K562 (cell line): ENCODE measurements around the gene KAZN. TPM values are rescaled to one million over a fixed set of nuclear protein-coding genes. Genes with fewer than 3 reads are reported as not detected.

Experiments used
- ATAC-seq: fragments of 200-7000 bp; cut with Tn5 transposase; 3 replicates; pipeline ENCODE4 v1.9.1; 2020; ENCODE audit warnings: moderate library complexity
- BruUV-seq: library from RNA; stranded (reverse); fragments of 400-500 nt; replicated peaks from 2 replicates; lab custom pipeline; 2021; lab: Mats Ljungman, UMichigan
- CTCF ChIA-PET: fragments of 300-600 bp; formaldehyde crosslinking; extraction: SDS; loops from one replicate; lab custom pipeline; 2021; ENCODE audit warnings: low intra/inter-chr PET ratio; lab: Yijun Ruan, JAX
- POLR2A ChIA-PET: fragments of 300-600, 350-650 bp; sonication (Branson Sonifier 250); formaldehyde crosslinking; extraction: SDS; loops from one replicate; lab custom pipeline; 2021; ENCODE audit warnings: antibody characterized with exemption, inconsistent platforms; lab: Yijun Ruan, JAX
- DNase-seq, 4 experiments: peaks; one replicate each; pipeline versions ENCODE4 v3.0.0 to v3.0.0-alpha.2; 2011 to 2018; ENCODE audit warnings: low spot score in 3 of 4, mixed read lengths in 3 of 4; ENCODE audit errors: extremely low read depth in 1 of 4
- FAIRE-seq: peaks from 2 replicates; lab custom pipeline; 2011; peaks lifted over from hg19 to GRCh38; lab: Jason Lieb, UNC
- H2AFZ ChIP-seq: 2 replicates; pipeline ENCODE4 v1.6.0; 2011; ENCODE audit warnings: low read depth, low read length, control low read depth, inconsistent platforms
- H3K27ac ChIP-seq: fragments of 200-600 bp; 3 replicates; pipeline ENCODE4 v1.8.0; 2011; ENCODE audit warnings: low read depth, mild to moderate bottlenecking, control low read depth, inconsistent platforms, low read length, moderate library complexity, mixed read lengths; ENCODE audit errors: extremely low read depth
- H3K27me3 ChIP-seq, 2 experiments: fragments of 300-600 bp in 1 of 2; 2 replicates in 1 of 2; 3 replicates in 1 of 2; pipeline versions ENCODE4 v1.6.0 to v1.8.0; 2011; ENCODE audit warnings: inconsistent platforms in 2 of 2, low read length in 2 of 2, mild to moderate bottlenecking in 1 of 2, mixed read lengths in 1 of 2, moderate library complexity in 1 of 2; ENCODE audit not compliant: control insufficient read depth in 2 of 2, insufficient read depth in 2 of 2
- H3K36me3 ChIP-seq: fragments of 300-600 bp; 3 replicates; pipeline ENCODE4 v1.8.0; 2011; ENCODE audit warnings: mild to moderate bottlenecking, low read length, inconsistent platforms; ENCODE audit not compliant: control insufficient read depth, insufficient read depth
- H3K4me1 ChIP-seq, 2 experiments: fragments of 200-600 bp in 1 of 2; replicated peaks in 1 of 2; 2 replicates in 1 of 2; 3 replicates in 1 of 2; pipeline versions ENCODE4 v1.5.1 to v1.8.0; 2011; ENCODE audit warnings: inconsistent platforms in 2 of 2, low read length in 2 of 2, mild to moderate bottlenecking in 1 of 2, mixed read lengths in 1 of 2, moderate library complexity in 1 of 2; ENCODE audit not compliant: control insufficient read depth in 2 of 2, insufficient read depth in 2 of 2
- H3K4me2 ChIP-seq: 2 replicates; pipeline ENCODE4 v1.6.1; 2011; ENCODE audit warnings: low read length, control low read depth, inconsistent platforms, mixed read lengths; ENCODE audit not compliant: insufficient read depth
- H3K4me3 ChIP-seq: fragments of 200-600 bp; sonication (generic), shearing (Covaris generic); 2 replicates; pipeline ENCODE4 v1.5.1; 2016; ENCODE audit warnings: control low read depth, inconsistent platforms
- H3K79me2 ChIP-seq: fragments of 200-600 bp; 3 replicates; pipeline ENCODE4 v1.8.0; 2011; ENCODE audit warnings: low read length, inconsistent platforms; ENCODE audit not compliant: control insufficient read depth, insufficient read depth
- H3K9ac ChIP-seq, 2 experiments: 2 replicates each; pipeline versions ENCODE4 v1.6.0 to v1.6.1; 2011; ENCODE audit warnings: low read depth in 2 of 2, low read length in 2 of 2, control low read depth in 1 of 2, inconsistent platforms in 1 of 2, mild to moderate bottlenecking in 1 of 2, mixed read lengths in 1 of 2; ENCODE audit not compliant: insufficient read depth in 1 of 2
- H3K9me1 ChIP-seq: one replicate; pipeline ENCODE4 v1.6.0; 2011; ENCODE audit warnings: inconsistent platforms, mild to moderate bottlenecking, low read length, moderate library complexity; ENCODE audit not compliant: control insufficient read depth, insufficient read depth
- H3K9me3 ChIP-seq: replicated peaks from 2 replicates; pipeline ENCODE4 v1.5.1; 2011; ENCODE audit warnings: low read depth, low read length, inconsistent platforms; ENCODE audit not compliant: control insufficient read depth, insufficient read depth
- H4K20me1 ChIP-seq: replicated peaks from 2 replicates; pipeline ENCODE4 v1.6.1; 2011; ENCODE audit warnings: low read length, inconsistent platforms, mixed read lengths; ENCODE audit not compliant: control insufficient read depth, insufficient read depth
- ASH1L ChIP-seq: fragments of 450-650 bp; IDR thresholded peaks from 2 replicates; pipeline ENCODE4 v1.6.1; 2018; ENCODE audit warnings: borderline replicate concordance, mild to moderate bottlenecking, low read depth; ENCODE audit not compliant: partially characterized antibody
- ETV5 ChIP-seq: sonication (generic); formaldehyde crosslinking; IDR thresholded peaks from 2 replicates; pipeline ENCODE4 v1.4.0; 2020; ENCODE audit warnings: low read depth, mild to moderate bottlenecking, missing genetic modification reagents
- KDM2B ChIP-seq: fragments of 250-450 bp; sonication (Bioruptor Pico); IDR thresholded peaks from 2 replicates; pipeline ENCODE4 v1.8.0; 2021; ENCODE audit warnings: mild to moderate bottlenecking, moderate library complexity
- NCOA6 ChIP-seq: fragments of 450-650 bp; IDR thresholded peaks from 2 replicates; pipeline ENCODE4 v1.6.1; 2017; ENCODE audit warnings: mild to moderate bottlenecking
- SRF ChIP-seq, 2 experiments: fragments of 250-450, 450-650 bp in 1 of 2; sonication (Bioruptor Pico) in 1 of 2; sonication (generic) in 1 of 2; formaldehyde crosslinking; IDR thresholded peaks; 2 replicates each; pipeline versions ENCODE4 v1.5.0 to v1.5.1; 2020 to 2022; ENCODE audit warnings: mild to moderate bottlenecking in 1 of 2, missing genetic modification reagents in 1 of 2
- WHSC1 ChIP-seq: IDR thresholded peaks from one replicate; pipeline ENCODE4 v1.6.1; 2012; ENCODE audit warnings: low read length, control low read depth, inconsistent platforms
- ZKSCAN1 ChIP-seq: fragments of 150-350 bp; IDR thresholded peaks from 2 replicates; pipeline ENCODE4 v1.6.1; 2016; ENCODE audit warnings: low read depth, low read length
- ZNF184 ChIP-seq: sonication (generic); formaldehyde crosslinking; IDR thresholded peaks from 2 replicates; pipeline ENCODE4 v1.5.0; 2020; ENCODE audit warnings: missing genetic modification reagents
- in situ Hi-C: fragments of 300-500 bp; cut with MboI; formaldehyde crosslinking; loops from 4 replicates; pipeline ENCODE4 v1.15.0; 2018; ENCODE audit warnings: inconsistent platforms, mixed read lengths
- intact Hi-C: fragments of 100-400 bp; cut with micrococcal nuclease; formaldehyde crosslinking; loops from 2 replicates; pipeline ENCODE4 v1.14.2; 2022
- polyA plus RNA-seq, 8 experiments: library from polyadenylated mRNA; depleted of rRNA in 4 of 8; stranded (reverse) in 5 of 8; unstranded in 3 of 8; fragments of >200 nt; fragmentation: Nextera tagmentation in 2 of 8; fragmentation: Illumina TruSeq in 1 of 8; extraction: Ambion mirVana in 2 of 8; extraction: Trizol in 1 of 8; gene quantifications; 2 replicates each; pipeline versions ENCODE4 v1.2.1 to v1.2.3, GENCODE V29; 2011 to 2014; ENCODE audit warnings: inconsistent platforms in 1 of 8, missing spikeins in 1 of 8
- total RNA-seq, 7 experiments: library from RNA; depleted of rRNA in 6 of 7; stranded (reverse); fragments of >200 nt in 6 of 7; fragmentation: Illumina TruSeq in 2 of 7; extraction: Trizol in 2 of 7; gene quantifications; 2 replicates each; pipeline versions ENCODE4 v1.2.1 to v1.2.3, GENCODE V29; 2011 to 2021; ENCODE audit warnings: low replicate concordance in 1 of 7
- TF ChIP-seq, protein P1 (sequence below): fragments of 450-650 bp; IDR thresholded peaks from 2 replicates; pipeline ENCODE4 v1.6.1; 2016
- TF ChIP-seq, protein P2 (sequence below): sonication (generic); formaldehyde crosslinking; IDR thresholded peaks from 2 replicates; pipeline ENCODE4 v1.8.1; 2023; ENCODE audit warnings: mild to moderate bottlenecking, missing genetic modification reagents
- TF ChIP-seq, protein P3 (sequence below): sonication (generic); formaldehyde crosslinking; IDR thresholded peaks from 2 replicates; pipeline ENCODE4 v1.8.0; 2022; ENCODE audit warnings: missing genetic modification reagents, mild to moderate bottlenecking, moderate library complexity, borderline replicate concordance
- TF ChIP-seq, protein P4 (sequence below), 2 experiments: fragments of 450-650 bp in 1 of 2; IDR thresholded peaks; 2 replicates each; pipeline ENCODE4 v1.6.1; 2011 to 2017; ENCODE audit warnings: low read depth in 2 of 2, antibody characterized with exemption in 1 of 2, borderline replicate concordance in 1 of 2, low read length in 1 of 2, mild to moderate bottlenecking in 1 of 2, mixed read lengths in 1 of 2; ENCODE audit not compliant: control insufficient read depth in 1 of 2

KAZN gene
- total and polyA plus RNA-seq, 9 of the 15 experiments (the other 6 are each of a cell fraction or from before 2014, with no cell fraction given) = 2.1 to 21.6 (median 5.4) TPM

DNA sequence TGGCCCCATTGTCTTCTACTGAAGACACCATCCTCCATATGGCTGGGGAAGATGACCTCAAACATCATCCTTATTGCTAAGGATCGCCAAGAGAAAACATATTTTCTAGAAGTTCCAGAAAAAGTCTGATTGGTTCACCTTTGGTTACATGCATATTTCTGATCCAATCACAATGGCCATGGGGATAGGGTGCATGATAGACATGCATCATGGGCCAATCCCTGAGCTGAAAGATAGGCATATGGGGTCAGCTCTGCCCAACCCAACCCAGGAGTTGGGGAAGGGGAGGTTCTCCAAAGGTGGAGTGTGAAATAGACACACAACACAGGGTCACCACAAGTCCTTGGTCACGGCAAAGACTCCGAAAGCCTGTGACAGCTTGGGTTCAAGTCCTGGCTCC, 278.7 kb downstream of the KAZN start (continued):
- TF ChIP-seq, protein P1, sequence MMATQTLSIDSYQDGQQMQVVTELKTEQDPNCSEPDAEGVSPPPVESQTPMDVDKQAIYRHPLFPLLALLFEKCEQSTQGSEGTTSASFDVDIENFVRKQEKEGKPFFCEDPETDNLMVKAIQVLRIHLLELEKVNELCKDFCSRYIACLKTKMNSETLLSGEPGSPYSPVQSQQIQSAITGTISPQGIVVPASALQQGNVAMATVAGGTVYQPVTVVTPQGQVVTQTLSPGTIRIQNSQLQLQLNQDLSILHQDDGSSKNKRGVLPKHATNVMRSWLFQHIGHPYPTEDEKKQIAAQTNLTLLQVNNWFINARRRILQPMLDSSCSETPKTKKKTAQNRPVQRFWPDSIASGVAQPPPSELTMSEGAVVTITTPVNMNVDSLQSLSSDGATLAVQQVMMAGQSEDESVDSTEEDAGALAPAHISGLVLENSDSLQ = peak; percentile 96
- TF ChIP-seq WHSC1 (no peak), ASH1L (peak; percentile 59), ETV5 (CRISPR knock-in tag) (no peak)
- TF ChIP-seq, protein P2, sequence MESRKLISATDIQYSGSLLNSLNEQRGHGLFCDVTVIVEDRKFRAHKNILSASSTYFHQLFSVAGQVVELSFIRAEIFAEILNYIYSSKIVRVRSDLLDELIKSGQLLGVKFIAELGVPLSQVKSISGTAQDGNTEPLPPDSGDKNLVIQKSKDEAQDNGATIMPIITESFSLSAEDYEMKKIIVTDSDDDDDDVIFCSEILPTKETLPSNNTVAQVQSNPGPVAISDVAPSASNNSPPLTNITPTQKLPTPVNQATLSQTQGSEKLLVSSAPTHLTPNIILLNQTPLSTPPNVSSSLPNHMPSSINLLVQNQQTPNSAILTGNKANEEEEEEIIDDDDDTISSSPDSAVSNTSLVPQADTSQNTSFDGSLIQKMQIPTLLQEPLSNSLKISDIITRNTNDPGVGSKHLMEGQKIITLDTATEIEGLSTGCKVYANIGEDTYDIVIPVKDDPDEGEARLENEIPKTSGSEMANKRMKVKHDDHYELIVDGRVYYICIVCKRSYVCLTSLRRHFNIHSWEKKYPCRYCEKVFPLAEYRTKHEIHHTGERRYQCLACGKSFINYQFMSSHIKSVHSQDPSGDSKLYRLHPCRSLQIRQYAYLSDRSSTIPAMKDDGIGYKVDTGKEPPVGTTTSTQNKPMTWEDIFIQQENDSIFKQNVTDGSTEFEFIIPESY (CRISPR knock-in tag) = no peak

DNA sequence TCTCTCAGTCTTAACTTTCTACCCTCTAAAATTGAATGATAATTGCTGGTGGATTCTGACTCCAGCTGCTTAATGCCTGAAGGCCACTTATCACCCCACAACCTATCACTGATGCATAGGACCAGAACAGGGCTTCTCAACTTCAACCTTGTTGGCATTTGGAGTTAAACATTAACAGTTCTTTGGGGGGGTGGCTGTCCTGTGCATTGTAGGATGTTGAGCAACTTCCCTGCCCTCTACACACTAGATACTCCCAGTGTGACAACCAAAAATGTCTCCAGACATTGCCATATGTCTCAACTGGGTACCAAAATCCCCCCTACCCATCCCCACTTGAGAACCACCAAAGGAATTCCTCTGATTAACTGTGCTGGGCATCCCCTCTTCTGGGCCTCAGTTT, 279.6 kb downstream of the KAZN start:
- BruUV-seq = no TSS peak
- TF ChIP-seq, protein P3, sequence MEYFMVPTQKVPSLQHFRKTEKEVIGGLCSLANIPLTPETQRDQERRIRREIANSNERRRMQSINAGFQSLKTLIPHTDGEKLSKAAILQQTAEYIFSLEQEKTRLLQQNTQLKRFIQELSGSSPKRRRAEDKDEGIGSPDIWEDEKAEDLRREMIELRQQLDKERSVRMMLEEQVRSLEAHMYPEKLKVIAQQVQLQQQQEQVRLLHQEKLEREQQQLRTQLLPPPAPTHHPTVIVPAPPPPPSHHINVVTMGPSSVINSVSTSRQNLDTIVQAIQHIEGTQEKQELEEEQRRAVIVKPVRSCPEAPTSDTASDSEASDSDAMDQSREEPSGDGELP (CRISPR knock-in tag) = no peak
- TF ChIP-seq KDM2B (no peak), NCOA6 (no peak), SRF (CRISPR knock-in tag; IDR thresholded peaks at IDR 0.05) (no peak), ZKSCAN1 (no peak), ZNF184 (CRISPR knock-in tag) (no peak)
- TF ChIP-seq, protein P4, sequence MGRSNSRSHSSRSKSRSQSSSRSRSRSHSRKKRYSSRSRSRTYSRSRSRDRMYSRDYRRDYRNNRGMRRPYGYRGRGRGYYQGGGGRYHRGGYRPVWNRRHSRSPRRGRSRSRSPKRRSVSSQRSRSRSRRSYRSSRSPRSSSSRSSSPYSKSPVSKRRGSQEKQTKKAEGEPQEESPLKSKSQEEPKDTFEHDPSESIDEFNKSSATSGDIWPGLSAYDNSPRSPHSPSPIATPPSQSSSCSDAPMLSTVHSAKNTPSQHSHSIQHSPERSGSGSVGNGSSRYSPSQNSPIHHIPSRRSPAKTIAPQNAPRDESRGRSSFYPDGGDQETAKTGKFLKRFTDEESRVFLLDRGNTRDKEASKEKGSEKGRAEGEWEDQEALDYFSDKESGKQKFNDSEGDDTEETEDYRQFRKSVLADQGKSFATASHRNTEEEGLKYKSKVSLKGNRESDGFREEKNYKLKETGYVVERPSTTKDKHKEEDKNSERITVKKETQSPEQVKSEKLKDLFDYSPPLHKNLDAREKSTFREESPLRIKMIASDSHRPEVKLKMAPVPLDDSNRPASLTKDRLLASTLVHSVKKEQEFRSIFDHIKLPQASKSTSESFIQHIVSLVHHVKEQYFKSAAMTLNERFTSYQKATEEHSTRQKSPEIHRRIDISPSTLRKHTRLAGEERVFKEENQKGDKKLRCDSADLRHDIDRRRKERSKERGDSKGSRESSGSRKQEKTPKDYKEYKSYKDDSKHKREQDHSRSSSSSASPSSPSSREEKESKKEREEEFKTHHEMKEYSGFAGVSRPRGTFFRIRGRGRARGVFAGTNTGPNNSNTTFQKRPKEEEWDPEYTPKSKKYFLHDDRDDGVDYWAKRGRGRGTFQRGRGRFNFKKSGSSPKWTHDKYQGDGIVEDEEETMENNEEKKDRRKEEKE (IDR thresholded peaks at IDR 0.05; ENCODE audit: borderline replicate concordance in 1 of 2, control insufficient read depth in 1 of 2, low read depth in 2 of 2, low read length in 1 of 2) = no peak

More for the DNA sequence above, 279.6 kb downstream of the KAZN start:
- Histone ChIP-seq H3K27me3 (peaks cover 7 to 16% of the 10 kb centered on the region in 2 experiments; a peak in 3 of 5 replicates), H3K4me1 (peaks cover 4 to 23% of the 10 kb centered on the region in 2 experiments; a peak in 4 of 5 replicates), H3K9ac (no peak overlapping the region), H3K27ac (no peak overlapping the region), H3K9me3 (no peaks in the 10 kb centered on the region), H3K79me2 (no peaks in the 10 kb centered on the region), H2AFZ (no peak overlapping the region), H3K9me1 (no peaks in the 10 kb centered on the region), H3K4me3 (no peak overlapping the region), H3K36me3 (no peaks in the 10 kb centered on the region), H4K20me1 (no peaks in the 10 kb centered on the region), H3K4me2 (no peak overlapping the region)
- intact Hi-C loops = no loop called here
- in situ Hi-C loops = no loop called here
- ChIA-PET POLR2A (no interaction called here), CTCF (no interaction called here)
- ATAC-seq (no peak), FAIRE-seq (no peak), DNase-seq (no peak)
